ENCODE results near the gene GBA2. TPM values are rescaled to one million over a fixed set of nuclear protein-coding genes. Genes with fewer than 3 reads are reported as not detected.

The GBA2 gene
- total RNA-seq, 1 experiment from 2014 or later: 63.6 TPM

DNA sequence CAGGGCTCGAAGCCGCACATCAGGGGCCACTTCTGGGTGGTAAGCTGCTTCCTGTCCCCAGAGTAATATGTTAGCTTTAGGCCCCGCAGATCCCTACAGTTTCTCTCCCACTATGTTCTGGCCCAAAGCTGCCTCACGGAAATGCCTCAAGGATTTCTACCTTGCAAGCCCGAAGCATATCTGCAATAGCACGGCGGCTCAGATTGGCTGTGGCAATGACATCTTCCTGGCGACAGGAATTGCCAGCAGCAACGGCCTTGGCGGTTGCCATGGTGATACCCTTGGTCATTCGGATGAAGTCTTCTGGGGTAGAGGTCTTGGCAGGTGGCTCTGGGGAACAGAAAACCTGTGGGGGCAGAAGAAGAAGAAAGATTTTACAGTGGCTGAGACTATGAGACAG, 49.0 kb downstream of the GBA2 start:
- no peak overlapping the region for H3K9ac ChIP-seq (ENCODE audit: low read length)
- no peaks in the 10 kb centered on the region for H3K79me2 ChIP-seq (ENCODE audit: insufficient read depth, low read length)
- peaks cover 0 to 4% of the 10 kb centered on the region in 2 experiments; a peak in 1 of 4 replicates for H3K4me1 ChIP-seq (ENCODE audit: control insufficient read depth in 1 of 2, insufficient read depth in 2 of 2, low read length in 2 of 2)
- ATAC-seq (no peak), DNase-seq (ENCODE audit: low read depth, low spot score) (no peak)
- no peaks in the 10 kb centered on the region for H3K9me2 ChIP-seq (ENCODE audit: insufficient read depth)
- H2AFZ ChIP-seq (ENCODE audit: low read depth, low read length, poor library complexity, severe bottlenecking): no peak overlapping the region
- peaks cover 50 to 78% of the 10 kb centered on the region in 2 experiments for H3K36me3 ChIP-seq (ENCODE audit: control insufficient read depth in 1 of 2, insufficient read depth in 2 of 2, low read length in 2 of 2)
- no peaks in the 10 kb centered on the region for H4K20me1 ChIP-seq (ENCODE audit: insufficient read depth)
- no peak for TF ChIP-seq ZBTB33 (IDR thresholded peaks at IDR 0.05; ENCODE audit: extremely low read depth, insufficient replicate concordance, low read length)
- no peak for TF ChIP-seq TCF7L2 (IDR thresholded peaks at IDR 0.05; ENCODE audit: borderline replicate concordance, extremely low read depth, insufficient read depth, insufficient read length)
- no peak for TF ChIP-seq ELF1 (IDR thresholded peaks at IDR 0.05; ENCODE audit: borderline replicate concordance, low read depth)
- TF ChIP-seq ZFX (IDR thresholded peaks at IDR 0.05): no peak
- no peak for TF ChIP-seq EGR1 (IDR thresholded peaks at IDR 0.05; ENCODE audit: low read depth)
- no peak for TF ChIP-seq POLR2AphosphoS5 (IDR thresholded peaks at IDR 0.05; ENCODE audit: low read depth, low read length)
- TF ChIP-seq, protein P1, sequence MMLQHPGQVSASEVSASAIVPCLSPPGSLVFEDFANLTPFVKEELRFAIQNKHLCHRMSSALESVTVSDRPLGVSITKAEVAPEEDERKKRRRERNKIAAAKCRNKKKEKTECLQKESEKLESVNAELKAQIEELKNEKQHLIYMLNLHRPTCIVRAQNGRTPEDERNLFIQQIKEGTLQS (IDR thresholded peaks at IDR 0.05): no peak
- TF ChIP-seq SRF (IDR thresholded peaks at IDR 0.05; ENCODE audit: low read depth): no peak
- TF ChIP-seq YY1 (IDR thresholded peaks at IDR 0.05; ENCODE audit: extremely low read depth, insufficient replicate concordance, low read depth, low read length): no peak
- no peak for TF ChIP-seq JUND (IDR thresholded peaks at IDR 0.05)
- no peak for TF ChIP-seq POLR2A (IDR thresholded peaks at IDR 0.05; ENCODE audit: borderline replicate concordance, extremely low read depth, insufficient read depth, insufficient read length)
- TF ChIP-seq EZH2 (IDR thresholded peaks at IDR 0.05): no peak
- no peak for TF ChIP-seq SIN3A (IDR thresholded peaks at IDR 0.05; ENCODE audit: low read depth)
- TF ChIP-seq, protein P2, sequence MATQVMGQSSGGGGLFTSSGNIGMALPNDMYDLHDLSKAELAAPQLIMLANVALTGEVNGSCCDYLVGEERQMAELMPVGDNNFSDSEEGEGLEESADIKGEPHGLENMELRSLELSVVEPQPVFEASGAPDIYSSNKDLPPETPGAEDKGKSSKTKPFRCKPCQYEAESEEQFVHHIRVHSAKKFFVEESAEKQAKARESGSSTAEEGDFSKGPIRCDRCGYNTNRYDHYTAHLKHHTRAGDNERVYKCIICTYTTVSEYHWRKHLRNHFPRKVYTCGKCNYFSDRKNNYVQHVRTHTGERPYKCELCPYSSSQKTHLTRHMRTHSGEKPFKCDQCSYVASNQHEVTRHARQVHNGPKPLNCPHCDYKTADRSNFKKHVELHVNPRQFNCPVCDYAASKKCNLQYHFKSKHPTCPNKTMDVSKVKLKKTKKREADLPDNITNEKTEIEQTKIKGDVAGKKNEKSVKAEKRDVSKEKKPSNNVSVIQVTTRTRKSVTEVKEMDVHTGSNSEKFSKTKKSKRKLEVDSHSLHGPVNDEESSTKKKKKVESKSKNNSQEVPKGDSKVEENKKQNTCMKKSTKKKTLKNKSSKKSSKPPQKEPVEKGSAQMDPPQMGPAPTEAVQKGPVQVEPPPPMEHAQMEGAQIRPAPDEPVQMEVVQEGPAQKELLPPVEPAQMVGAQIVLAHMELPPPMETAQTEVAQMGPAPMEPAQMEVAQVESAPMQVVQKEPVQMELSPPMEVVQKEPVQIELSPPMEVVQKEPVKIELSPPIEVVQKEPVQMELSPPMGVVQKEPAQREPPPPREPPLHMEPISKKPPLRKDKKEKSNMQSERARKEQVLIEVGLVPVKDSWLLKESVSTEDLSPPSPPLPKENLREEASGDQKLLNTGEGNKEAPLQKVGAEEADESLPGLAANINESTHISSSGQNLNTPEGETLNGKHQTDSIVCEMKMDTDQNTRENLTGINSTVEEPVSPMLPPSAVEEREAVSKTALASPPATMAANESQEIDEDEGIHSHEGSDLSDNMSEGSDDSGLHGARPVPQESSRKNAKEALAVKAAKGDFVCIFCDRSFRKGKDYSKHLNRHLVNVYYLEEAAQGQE (IDR thresholded peaks at IDR 0.05; ENCODE audit: low read depth): no peak
- no peak for TF ChIP-seq RAD21 (IDR thresholded peaks at IDR 0.05; ENCODE audit: low read depth)
- no peak for TF ChIP-seq CEBPB (IDR thresholded peaks at IDR 0.05; ENCODE audit: low read depth)
- TF ChIP-seq EZH2phosphoT487 (IDR thresholded peaks at IDR 0.05; ENCODE audit: borderline replicate concordance): no peak
- TF ChIP-seq SP1 (IDR thresholded peaks at IDR 0.05; ENCODE audit: low read depth): no peak
- TF ChIP-seq ZNF274 (IDR thresholded peaks at IDR 0.05; ENCODE audit: low read depth, low read length): no peak
- no peaks in the 10 kb centered on the region for H3K9me3 ChIP-seq (ENCODE audit: control insufficient read depth in 1 of 2, insufficient read depth in 1 of 2, low read depth in 1 of 2, low read length in 2 of 2)
- H3K27ac ChIP-seq (ENCODE audit: low read depth, low read length): no peak overlapping the region
- H3K27me3 ChIP-seq (ENCODE audit: insufficient read depth, low read length): no peaks in the 10 kb centered on the region
- ChIA-PET POLR2A (no interaction called here), CTCF (interaction anchor here (2.3 kb wide), 1 partner anchor 9 kb away, joined by 8 read pairs; no protein-coding TSS in a partner anchor), RAD21 (ENCODE audit: low non-redundant PET in 1 of 2, low total read pairs in 2 of 2, uncharacterized antibody in 2 of 2, unreplicated experiment in 2 of 2) (no interaction called here)
- H3K4me2 ChIP-seq (ENCODE audit: low read length): no peak overlapping the region
- no TSS peak for BruUV-seq (replicated peaks)
- no peak overlapping the region for H3K4me3 ChIP-seq (replicated peaks in 1 of 2; ENCODE audit: low read depth in 1 of 2, low read length in 2 of 2)
- intact Hi-C loops (cut with micrococcal nuclease): no loop called here
